GM18517 (cell line): ENCODE measurements around the gene CREB1.

ENCODE experiments used
- ATAC-seq: cut with Tn5 transposase; IDR thresholded peaks from one replicate; pipeline ENCODE4 v1.9.1; 2021; ENCODE audit warnings: mild to moderate bottlenecking, moderate library complexity; ENCODE audit not compliant: unreplicated experiment

The CREB1 gene

DNA sequence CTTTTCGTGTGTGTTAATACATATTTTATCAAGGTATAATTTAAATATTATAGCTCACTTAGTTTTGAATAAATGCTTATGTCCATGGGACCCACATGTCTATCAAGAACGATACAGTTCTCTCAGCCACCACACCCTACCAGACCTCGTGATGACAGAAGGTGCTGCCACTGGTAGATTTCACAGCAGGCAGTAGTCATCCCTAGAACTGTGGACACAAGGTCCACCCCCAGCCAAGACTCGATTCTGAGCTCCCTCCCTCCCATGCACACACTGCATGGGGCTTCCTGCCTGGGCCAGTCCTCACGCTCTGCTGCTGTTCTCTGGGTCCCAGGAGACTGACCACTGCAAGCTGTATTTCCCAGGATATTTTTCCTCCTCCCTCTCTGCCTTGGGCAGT, 26.5 kb upstream of the CREB1 start:
- peak; percentile 62 for ATAC-seq

DNA sequence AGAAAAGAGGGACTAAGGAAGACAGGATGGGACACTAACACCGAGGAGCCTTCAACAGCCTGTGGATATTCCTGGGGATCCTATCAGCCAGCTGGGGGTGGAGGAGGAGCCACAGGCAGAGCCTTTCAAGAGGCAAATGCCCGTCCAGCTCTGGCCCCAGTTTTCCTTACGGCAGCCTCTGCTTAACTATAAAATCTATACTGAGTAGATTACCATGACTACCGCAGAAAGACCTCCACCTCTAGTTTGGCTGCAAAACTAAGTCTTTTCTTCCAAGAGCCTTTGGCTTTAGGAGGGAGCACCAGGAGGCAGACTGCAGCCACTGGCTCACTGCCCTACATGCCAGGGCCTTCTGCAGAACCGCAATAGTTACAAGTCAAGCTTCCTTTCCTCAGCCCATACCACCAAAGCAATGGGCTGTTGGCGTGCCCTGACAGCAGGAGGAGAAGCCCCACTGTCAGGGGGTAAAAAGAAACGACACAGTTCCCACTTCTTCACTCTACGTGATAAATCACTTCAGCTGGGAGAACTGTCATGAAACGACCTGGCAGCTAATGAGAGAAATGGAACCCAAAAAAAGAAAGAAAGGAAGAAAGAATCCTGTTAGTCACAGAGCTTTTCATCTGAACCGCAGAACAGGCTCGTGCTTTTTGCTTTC, 25.1 kb upstream of the CREB1 start:
- ATAC-seq: peak; percentile 27

DNA sequence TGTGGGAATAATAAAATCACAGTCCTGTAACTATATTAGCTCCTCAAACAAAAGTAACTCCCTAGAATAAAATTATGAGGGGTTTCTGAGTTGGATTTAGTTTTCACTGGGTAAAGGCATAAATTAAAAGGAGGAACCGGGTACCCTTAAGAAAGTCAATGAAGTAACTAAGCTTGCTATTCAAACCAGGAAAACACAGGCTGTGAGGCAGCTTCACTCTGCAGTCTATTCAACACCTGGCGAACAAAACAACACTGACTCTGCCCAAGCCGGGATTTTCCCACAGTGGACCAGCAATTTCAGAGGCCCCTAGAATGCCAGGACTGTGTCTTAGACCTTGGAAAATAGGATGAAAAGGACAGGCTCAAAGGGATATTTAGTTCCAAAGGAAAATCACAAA, 24.6 kb upstream of the CREB1 start:
- ATAC-seq: peak; percentile 37

DNA sequence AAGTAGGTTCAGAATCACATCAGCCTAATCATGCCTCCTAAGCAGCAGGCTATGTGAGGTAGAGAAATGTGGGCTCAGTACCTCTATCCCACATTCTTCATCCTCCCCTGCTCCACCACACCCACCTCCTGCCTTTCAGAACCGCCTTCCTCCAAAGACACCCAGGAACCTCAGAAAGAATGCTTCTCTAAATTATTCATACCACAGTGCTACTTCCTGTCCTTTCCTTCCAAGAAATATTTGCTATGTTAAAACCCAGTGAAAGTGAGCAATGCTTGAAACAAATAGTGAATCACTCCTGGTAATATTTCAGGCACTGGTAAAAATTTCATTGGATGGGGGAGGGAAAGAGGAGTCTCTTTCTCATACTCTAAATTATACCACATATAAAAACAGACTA, 24.0 kb upstream of the CREB1 start:
- no peak for ATAC-seq

DNA sequence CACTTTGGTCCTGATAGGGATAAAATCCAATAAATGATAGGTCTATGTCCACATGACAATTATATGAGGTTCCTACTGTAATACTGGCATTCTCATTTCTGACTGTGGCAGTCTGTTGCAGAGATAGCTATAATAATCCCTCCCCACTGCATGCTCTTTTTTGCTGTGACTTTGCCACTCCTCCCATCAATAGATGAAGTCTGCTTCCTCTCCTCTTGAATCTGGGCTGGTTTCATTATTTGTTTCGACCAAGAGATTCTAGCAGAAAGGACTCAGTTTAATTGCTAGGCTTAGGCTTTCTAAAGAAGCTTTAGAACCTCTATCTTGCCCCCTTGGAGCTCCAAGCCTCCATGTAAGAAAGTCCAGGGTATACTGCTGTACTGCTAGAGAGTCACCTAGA, 23.3 kb upstream of the CREB1 start:
- ATAC-seq: no peak

DNA sequence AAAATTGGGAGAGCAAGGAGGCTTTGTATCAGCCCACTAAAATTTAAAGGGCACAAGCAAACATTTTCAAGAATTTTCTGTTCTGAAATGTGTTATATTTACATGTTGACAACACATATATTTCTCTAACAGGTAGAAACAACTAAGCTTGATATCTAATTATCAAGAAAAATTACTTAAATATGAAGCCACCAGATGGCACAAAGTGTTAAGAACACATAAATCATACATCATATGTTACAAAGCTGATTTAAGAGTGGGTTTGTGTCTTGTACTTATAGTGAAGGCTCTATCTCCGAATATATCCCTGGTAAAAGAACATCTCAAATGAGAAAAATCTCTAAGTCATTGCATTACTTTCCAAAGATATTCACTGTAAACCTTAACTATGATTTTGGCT, 19.6 kb upstream of the CREB1 start:
- no peak for ATAC-seq

DNA sequence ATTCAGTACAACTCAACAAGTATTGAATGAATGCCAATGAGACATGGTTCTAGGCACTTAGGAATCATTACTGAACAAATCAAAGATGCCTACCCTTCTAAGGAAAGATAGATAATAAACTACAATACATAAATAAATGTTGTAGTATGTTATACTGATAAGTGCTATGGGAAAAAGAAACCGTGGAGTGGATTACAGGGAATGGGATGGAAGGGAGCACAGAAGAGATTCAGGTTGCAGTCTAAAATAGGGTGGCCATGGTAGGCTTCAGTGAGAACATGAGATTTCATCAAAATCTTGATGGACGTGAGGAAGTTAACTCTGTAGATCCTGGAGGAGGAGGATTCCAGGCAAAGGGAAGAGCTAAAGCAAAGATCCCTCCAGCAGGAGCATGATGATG, 17.9 kb upstream of the CREB1 start:
- ATAC-seq: no peak

DNA sequence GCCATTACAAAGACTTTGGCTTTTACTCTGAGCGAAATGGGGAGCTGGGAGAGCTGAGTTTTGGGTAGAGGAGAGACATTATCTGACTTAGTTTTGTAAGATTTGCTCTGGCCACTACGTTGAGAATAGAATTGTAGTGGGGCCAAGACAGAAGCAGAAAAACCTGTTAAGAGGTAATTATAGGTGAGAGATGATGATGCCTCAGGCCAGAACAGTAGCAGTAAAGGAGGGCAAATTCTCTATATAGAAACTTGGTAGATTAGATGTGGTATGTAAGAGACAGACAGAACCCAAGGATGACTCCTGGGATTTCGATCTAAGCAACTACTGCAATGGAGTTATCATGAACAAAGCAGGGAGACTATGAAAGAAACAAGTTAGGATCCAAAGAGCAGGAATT, 17.4 kb upstream of the CREB1 start:
- ATAC-seq: no peak

DNA sequence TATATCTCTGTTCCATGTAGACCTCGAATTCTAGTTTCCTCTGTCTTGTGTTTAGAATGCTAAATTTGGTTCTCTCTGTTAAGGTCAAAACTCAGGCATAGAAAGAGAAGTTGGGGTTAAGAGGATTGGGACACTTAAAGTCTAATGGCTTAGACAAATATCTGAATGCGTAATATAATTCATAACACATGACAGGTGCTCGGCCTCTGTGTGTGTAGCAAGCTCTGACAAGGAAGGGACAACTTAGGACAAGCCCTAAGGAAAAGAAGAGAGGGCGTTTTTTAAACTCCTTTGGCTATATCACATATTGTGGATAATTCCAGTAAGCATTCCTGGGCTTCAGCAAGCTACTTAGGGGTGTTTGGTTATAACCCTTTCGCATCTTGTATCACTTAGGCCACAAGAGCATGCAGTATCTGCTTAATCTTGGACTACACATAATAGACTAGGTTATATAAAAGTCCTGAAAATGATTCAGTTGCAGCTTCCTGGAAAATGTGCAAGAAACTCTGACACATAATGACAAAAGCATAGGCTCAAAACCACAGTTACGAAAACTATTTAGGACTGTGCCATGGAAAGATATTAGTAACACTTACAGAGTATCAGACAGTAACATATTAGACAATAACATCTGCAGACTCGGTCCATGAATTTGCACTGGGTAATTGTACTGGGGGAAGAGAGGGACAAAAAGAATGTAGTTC, 16.1 kb upstream of the CREB1 start:
- ATAC-seq: no peak

DNA sequence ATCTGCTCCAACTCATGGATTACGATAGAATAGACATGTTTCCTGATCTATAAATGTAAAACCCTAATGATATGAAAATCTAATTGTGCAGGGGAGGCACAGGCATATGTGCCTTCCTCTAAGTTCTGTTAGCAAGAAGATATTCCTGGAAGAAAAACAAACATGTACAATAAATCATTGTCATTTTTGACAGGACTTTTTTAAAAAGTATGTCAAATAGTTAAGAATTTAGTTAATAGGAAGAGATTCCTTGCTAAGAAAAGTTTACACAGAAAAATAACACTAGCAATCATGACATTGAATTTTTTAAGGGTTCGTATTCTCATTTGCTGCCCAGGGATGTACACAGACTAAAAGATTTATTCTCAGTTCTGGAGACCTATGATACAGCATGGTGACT, 15.3 kb upstream of the CREB1 start:
- ATAC-seq: no peak

DNA sequence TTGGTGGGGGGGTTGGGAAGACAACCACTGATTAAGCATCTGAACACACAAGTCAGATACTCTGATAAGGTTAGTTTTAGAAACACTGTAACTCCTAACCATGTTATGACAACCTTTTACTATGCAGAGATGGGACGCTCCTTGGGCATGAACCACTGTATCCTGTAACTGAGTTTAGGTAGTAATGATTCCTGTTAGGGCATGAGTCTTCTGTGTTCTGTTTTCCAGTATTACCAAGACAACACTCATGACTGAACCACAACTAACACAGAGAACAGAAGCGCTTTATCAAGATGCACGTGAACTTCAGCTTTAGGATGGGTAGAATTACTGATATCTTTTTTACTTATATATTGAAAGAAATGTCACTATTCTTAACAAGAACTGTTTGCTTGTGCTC, 14.1 kb upstream of the CREB1 start:
- ATAC-seq: no peak

DNA sequence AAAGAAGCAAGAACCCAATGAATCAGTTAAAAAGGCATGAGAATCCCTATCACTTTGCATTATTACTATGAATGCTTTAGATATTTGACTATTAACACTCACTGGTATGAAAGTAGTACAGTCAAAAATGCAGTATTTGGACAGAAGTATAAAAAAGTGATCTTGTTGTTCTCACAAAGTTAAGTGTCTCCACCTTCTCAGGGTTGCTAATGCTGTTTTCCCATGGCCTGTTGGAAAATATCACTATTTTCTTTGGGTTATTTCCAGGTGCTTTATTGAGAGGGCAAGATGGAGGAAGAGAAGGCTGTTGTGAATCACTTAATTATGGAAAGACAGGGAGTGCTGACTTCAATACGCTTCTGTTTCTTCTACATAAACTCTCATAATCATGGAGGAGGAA, 13.6 kb upstream of the CREB1 start:
- ATAC-seq: no peak

DNA sequence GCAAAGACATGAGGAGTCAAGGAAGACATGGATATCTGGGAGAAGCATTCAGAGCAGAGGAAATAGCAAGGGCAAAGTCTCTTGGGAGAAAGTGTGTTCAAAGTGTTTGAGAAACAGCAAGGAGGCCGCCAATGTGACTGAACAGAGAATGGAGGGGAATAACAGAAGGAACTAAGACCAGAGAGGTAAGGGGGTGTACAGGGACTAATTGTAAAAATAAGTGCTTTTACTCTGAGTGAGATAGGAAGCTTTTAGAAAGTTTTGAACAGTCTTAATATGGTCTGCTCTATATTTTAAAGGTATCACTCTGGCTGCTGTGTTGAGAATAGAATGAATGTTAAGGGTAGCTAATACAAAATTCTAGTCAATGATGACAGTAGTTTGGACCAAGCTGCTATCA, 6.8 kb upstream of the CREB1 start:
- no peak for ATAC-seq

DNA sequence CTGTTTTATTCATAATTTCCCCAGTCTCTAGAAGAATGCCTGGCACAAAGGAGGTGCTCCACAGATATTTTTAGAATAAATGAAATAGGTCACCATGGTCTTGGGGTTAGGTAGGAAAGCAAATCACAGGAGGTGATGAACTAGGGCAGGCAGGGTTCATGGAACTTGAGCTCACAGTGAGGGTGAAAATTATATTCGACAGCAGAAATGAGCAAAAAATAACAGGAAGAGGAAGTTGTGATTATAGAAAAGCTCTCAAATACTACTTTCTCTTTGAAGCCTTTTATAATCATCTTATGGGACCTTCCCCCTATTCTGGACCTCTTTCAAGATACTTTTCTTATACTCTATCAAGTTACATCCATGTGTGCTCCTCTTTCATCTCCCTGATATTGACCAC, 4.5 kb upstream of the CREB1 start:
- ATAC-seq: no peak

DNA sequence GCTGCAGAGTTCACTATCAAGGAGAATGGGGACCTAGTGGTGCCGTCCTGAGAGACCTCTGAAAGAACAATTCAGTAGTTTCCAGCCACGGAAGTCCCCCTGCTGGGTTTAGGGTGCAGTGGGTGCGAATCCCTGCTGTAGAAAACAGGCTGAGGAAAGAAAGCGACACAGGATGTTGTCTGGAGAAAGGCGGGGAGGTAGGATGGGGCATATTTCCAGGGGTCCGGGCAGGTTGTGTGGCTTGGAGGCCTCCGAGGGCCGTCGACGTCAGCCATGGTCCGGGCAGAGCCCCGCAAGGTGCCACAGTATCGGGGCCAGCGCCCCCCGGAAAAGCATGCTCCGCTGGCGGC, 807 bp upstream of the CREB1 start:
- peak; percentile 12 for ATAC-seq

DNA sequence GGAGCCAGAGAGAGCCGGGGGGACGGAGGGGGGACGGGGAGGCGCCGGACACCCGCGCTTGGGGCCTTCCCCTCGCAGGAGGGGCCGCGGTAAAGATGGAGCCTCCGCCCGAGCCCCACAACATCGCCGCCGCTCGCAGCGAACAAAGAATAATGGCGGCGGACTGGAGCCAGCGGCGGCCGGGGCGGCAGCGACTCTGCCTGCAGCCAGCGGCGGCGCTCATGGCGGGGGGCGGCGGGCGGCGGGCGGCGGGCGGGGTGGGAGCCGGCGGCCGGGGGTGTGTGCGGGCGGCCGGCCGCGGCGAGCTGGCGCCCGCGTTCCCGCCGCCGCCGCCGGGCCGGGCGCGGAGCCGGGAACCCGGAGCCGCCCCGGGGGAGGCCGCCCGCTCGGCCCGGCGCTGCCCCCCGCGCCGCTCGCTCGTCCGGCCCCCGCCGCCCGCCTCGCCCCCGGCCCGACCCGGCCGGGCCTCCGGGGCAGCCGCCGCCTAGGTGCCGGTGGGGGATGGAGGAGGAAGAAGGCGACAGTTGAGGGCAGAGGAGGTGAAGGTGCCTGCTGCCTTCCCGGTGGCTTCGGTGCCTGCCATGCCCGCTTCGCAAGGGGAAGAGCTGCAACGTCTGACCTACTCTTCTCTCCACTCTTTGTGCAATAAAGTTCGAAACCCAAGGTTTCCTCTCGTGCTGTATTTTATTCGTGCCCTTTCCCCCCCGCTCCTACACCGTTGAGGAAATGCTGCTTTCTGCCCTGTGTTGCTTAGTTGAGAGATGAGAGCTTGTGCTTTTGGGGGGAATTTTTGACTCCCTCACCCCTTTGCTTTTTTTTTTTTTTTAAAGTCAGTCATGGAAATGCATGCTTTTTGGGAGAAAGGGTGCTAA, 634 bp downstream of the CREB1 start:
- ATAC-seq: no peak

DNA sequence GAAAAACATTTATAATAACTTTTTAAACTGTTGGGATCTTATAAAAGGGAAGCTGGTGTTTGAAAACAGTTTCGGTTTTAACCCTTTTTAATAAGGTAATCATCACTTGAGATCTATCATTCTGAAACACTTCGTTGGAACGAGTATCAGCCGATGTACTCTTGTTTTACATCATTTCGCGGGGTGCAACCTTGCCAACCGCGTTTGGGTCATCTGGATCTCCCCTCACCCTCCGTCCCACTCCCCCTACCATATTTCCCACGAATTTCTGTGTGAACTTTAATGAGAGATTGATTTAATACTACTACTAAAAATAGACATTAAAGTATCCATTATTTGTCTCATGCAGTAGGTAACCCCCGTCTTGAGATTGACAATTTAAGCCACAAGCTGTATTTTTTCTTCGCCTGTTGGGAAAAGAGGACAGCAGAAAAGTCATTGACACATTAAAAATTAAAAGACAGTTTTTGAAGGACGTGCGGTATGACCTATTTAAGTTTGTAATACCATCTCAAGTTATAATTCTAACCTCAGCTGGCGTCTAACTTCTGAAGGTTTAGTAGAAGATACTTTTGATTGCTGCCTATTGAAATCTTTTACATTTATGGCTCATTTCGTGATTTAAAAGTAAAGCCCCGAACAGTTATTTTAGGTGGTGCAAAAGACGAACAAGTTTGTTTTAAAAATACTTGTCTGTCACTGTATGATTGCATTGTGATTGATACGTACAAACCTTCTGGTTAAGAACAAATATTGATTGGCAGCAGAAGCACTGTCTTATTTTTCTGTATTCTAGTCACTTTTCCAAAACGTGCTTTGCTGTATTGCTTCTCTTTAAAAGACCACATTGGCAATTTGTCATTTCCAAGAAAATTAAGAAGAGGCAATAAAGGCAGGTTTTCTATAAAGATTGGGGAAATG, 1.5 kb downstream of the CREB1 start:
- ATAC-seq: no peak

DNA sequence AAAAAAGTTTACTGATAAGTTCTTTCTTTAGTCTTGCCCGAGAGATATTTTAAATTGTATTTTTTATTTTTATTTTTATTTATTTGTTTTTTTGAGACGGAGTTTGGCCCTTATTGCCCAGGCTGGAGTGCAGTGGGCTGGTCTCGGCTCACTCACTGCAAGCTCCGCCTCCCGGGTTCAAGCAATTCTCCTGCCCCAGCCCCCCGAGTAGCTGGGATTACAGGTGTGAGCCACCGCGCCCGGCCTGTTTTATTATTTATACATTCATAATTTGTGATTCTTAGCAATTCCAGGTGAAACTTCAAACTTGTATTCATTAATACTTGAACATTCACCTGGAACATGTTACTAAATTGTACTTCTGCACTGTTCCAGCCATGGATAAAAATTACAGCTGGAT, 2.9 kb downstream of the CREB1 start:
- no peak for ATAC-seq

DNA sequence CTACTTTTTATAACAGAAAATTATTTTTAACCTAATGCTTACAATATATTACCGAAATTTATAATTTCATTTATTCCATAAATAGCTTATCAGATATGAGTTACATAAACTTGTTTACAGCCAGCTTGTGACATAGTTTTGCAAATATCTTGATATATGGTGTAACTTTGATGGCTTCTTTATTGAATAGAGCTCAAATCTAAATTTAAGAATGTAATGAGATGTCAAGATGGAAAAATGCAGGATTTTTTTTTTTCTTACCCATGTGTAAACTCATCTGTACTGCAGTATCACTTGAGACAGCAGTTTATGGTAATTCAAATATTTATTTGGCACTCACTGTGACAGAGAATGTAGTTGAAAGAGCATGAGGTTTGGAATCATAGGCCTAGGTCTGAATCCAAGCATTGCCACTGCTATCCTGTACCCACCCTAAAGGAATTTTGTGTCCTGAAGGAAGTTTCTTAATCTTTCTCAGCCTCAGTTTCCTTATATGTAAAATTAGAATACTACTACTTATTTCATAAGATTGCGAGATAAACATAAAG, 3.8 kb downstream of the CREB1 start:
- no peak for ATAC-seq

DNA sequence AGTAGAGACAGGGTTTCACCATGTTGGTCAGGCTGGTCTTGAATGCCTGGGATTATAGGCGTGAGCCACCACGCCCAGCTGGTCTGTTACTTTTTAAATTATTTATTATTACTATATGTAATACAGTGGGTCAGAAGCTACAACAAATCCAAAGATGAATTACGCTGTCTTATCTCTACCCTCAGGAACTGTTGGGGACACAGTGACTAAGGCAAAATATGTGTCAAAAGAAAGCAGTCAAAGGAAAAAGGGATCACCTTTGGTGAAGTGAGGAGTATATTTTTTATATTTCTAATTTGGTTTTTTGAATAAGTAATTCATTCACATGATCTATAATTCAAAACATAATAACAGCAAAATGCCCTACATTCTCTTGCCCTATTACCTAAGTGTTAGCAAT, 4.7 kb downstream of the CREB1 start:
- no peak for ATAC-seq

DNA sequence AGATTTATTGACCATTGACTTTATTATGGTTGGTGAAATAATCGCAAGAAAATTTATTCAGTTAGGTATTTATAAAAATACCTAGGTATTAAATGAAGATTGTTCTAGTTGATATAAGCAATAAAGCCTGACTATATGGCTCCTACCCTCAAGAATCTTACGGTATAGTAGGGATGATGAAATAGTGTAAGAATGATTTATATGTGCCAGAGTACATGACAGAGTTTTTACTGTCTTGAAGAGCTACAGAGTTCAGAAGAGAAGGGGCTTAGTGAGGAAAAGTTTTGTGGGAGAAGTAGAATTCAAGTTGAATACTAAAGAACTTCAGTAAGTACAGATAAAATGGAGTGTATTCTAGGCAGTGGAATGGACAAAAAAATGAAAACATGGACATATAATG, 9.7 kb downstream of the CREB1 start:
- ATAC-seq: no peak
